H7 (cell line): ENCODE results near the gene INO80B. TPM values are rescaled to one million over a fixed set of nuclear protein-coding genes. Genes with fewer than 3 reads are reported as not detected.
A peak's percentile ranks its signal among the peaks of the same experiment; 100 is the strongest.
"Not testable (repeated sequence)": the region's sequence is repeated elsewhere in the genome, so short reads cannot be mapped to it uniquely, and the experiment has no call there.

ENCODE experiments used
- DNase-seq: peaks from one replicate; pipeline ENCODE4 v3.0.0; 2012
- H3K27me3 ChIP-seq: 2 replicates; pipeline ENCODE4 v1.6.0; 2011; ENCODE audit warnings: mild to moderate bottlenecking, low read length; ENCODE audit not compliant: control insufficient read depth, insufficient read depth
- H3K36me3 ChIP-seq: replicated peaks from 2 replicates; pipeline ENCODE4 v1.5.1; 2011; ENCODE audit warnings: low read length; ENCODE audit not compliant: control insufficient read depth, insufficient read depth
- H3K4me3 ChIP-seq: 2 replicates; pipeline ENCODE4 v1.5.1; 2011; ENCODE audit warnings: low read depth, mild to moderate bottlenecking, control low read depth, low read length, moderate library complexity; ENCODE audit not compliant: insufficient read depth
- total RNA-seq: library from RNA; depleted of rRNA; stranded (reverse); fragments of >200 nt; shearing (Covaris generic); gene quantifications from 2 replicates; pipeline ENCODE4 v1.2.3, GENCODE V29; 2014

INO80B gene
- total RNA-seq, 1 experiment from 2014 or later: 9.6 TPM

GRCh38 chr2:74472086-74472944 lies 17.4 kb downstream of the INO80B start, which contains the start of gene MRPL53:
MRPL53 (minus strand) TSS chr2:74472680; CDS start chr2:74472660, 20 bp downstream.
- DNase-seq: peak; percentile 90
- Histone ChIP-seq H3K36me3 (peaks cover 8% of the 10 kb centered on the region), H3K27me3 (no peaks in the 10 kb centered on the region), H3K4me3 (peak within 1 kb of the TSS; percentile 87)

GRCh38 chr2:74472945-74473258 lies 18.0 kb downstream of the INO80B start:
- no peak for DNase-seq
- peak overlapping the region; percentile 87 for H3K4me3 ChIP-seq
- H3K27me3 ChIP-seq: no peaks in the 10 kb centered on the region
- peaks cover 8% of the 10 kb centered on the region for H3K36me3 ChIP-seq

GRCh38 chr2:74474481-74474880 lies 19.6 kb downstream of the INO80B start:
- Histone ChIP-seq H3K4me3 (no peak overlapping the region), H3K27me3 (no peaks in the 10 kb centered on the region), H3K36me3 (peaks cover 8% of the 10 kb centered on the region)
- DNase-seq: no peak

GRCh38 chr2:74474899-74475298 lies 20.0 kb downstream of the INO80B start:
- Histone ChIP-seq H3K4me3 (no peak overlapping the region), H3K27me3 (no peaks in the 10 kb centered on the region), H3K36me3 (peaks cover 8% of the 10 kb centered on the region)
- DNase-seq: peak; percentile 68

- no peak for DNase-seq
- H3K4me3 ChIP-seq: peak overlapping the region; percentile 93
Measured at GRCh38 chr2:74481431-74481830, 26.5 kb downstream of the INO80B start.

GRCh38 chr2:74481961-74482800 lies 27.3 kb downstream of the INO80B start:
- Histone ChIP-seq H3K36me3 (peaks cover 7% of the 10 kb centered on the region), H3K27me3 (no peaks in the 10 kb centered on the region; the same call in 1 of the 2 replicates), H3K4me3 (peak overlapping the region; percentile 93)
- DNase-seq: peak; percentile 83

More at GRCh38 chr2:74481431-74481830, 26.5 kb downstream of the INO80B start:
- H3K27me3 ChIP-seq: no peaks in the 10 kb centered on the region; the same call in 1 of the 2 replicates
- peaks cover 7% of the 10 kb centered on the region for H3K36me3 ChIP-seq

- H3K27me3 ChIP-seq: no peaks in the 10 kb centered on the region; the same call in 1 of the 2 replicates
- H3K36me3 ChIP-seq: peaks cover 7% of the 10 kb centered on the region
- peak; percentile 94 for DNase-seq
- H3K4me3 ChIP-seq: peak within 1 kb of the TSS; percentile 93
Measured at GRCh38 chr2:74482801-74483674, 28.2 kb downstream of the INO80B start, which contains the start of the genes CCDC142 and TTC31. CCDC142 (minus strand) TSS chr2:74482998; CDS start chr2:74482837, 161 bp downstream. TTC31 (plus strand) TSS chr2:74483081; CDS start chr2:74483096, 15 bp downstream.

- H3K27me3 ChIP-seq, H3K36me3 ChIP-seq, DNase-seq: not testable (repeated sequence)
- peak overlapping the region; percentile 93 for H3K4me3 ChIP-seq
Measured at GRCh38 chr2:74483675-74484164, 28.8 kb downstream of the INO80B start.

- Histone ChIP-seq H3K4me3 (no peak overlapping the region), H3K27me3 (no peaks in the 10 kb centered on the region; the same call in 1 of the 2 replicates), H3K36me3 (peaks cover 11% of the 10 kb centered on the region)
- no peak for DNase-seq
Measured at GRCh38 chr2:74486141-74486540, 31.3 kb downstream of the INO80B start.

GRCh38 chr2:74488643-74489481 lies 34.0 kb downstream of the INO80B start:
- no peaks in the 10 kb centered on the region for H3K27me3 ChIP-seq
- H3K4me3 ChIP-seq: no peak overlapping the region
- H3K36me3 ChIP-seq: peaks cover 22% of the 10 kb centered on the region
- DNase-seq: no peak

- no peak overlapping the region for H3K4me3 ChIP-seq
- H3K27me3 ChIP-seq: no peaks in the 10 kb centered on the region; the same call in 1 of the 2 replicates
- H3K36me3 ChIP-seq: peaks cover 22% of the 10 kb centered on the region
- DNase-seq: no peak
Measured at GRCh38 chr2:74489906-74490305, 35.0 kb downstream of the INO80B start.

GRCh38 chr2:74491648-74492544 lies 37.0 kb downstream of the INO80B start:
- DNase-seq: no peak
- Histone ChIP-seq H3K27me3 (peaks cover 17% of the 10 kb centered on the region), H3K36me3 (peaks cover 22% of the 10 kb centered on the region), H3K4me3 (no peak overlapping the region)
